22Rv1 (cell line): ENCODE results near the gene CMIP.

ENCODE experiments used
- H3K27ac ChIP-seq: fragments of 450-650 bp; 2 replicates; pipeline ENCODE4 v1.5.1; 2017
- ZFX ChIP-seq: fragments of 450-650 bp; IDR thresholded peaks from 2 replicates; pipeline ENCODE4 v1.6.1; 2017; ENCODE audit warnings: antibody characterized with exemption, borderline replicate concordance
- TF ChIP-seq, protein P1 (sequence below): fragments of 450-650 bp; IDR thresholded peaks from 2 replicates; pipeline ENCODE4 v1.5.1; 2017; ENCODE audit warnings: mild to moderate bottlenecking

Gene CMIP

DNA sequence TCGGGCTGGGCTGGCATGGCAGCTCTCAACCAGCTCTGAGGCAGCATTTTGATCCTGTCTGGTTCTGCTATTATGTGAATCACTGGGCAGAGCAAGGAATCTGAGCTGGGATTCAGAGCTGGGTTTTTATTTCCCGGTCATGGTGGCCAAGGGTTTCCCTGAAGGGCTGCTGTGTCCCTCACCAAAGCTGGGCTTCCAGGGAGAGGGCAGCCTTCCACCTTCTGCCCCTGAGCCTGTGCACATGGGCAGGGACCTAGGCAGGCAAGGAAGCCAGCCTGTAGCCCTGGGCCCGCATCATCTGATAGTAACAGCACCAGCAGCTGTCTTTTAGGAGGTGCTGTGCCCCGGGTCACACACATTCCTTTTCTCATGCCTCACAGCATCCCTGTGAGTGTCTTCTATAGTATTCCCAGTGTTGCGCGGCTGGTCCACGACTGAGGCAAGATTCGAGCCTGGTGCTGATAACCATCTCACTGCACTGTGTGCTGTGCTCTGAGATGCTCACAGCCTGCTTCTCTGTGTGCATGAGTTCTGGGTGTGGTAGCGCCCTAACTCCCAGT is 249.2 kb downstream of the CMIP start:
- H3K27ac ChIP-seq, result no peak overlapping the region
- TF ChIP-seq, protein P1, sequence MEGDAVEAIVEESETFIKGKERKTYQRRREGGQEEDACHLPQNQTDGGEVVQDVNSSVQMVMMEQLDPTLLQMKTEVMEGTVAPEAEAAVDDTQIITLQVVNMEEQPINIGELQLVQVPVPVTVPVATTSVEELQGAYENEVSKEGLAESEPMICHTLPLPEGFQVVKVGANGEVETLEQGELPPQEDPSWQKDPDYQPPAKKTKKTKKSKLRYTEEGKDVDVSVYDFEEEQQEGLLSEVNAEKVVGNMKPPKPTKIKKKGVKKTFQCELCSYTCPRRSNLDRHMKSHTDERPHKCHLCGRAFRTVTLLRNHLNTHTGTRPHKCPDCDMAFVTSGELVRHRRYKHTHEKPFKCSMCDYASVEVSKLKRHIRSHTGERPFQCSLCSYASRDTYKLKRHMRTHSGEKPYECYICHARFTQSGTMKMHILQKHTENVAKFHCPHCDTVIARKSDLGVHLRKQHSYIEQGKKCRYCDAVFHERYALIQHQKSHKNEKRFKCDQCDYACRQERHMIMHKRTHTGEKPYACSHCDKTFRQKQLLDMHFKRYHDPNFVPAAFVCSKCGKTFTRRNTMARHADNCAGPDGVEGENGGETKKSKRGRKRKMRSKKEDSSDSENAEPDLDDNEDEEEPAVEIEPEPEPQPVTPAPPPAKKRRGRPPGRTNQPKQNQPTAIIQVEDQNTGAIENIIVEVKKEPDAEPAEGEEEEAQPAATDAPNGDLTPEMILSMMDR, result no peak
- TF ChIP-seq ZFX, result no peak

DNA sequence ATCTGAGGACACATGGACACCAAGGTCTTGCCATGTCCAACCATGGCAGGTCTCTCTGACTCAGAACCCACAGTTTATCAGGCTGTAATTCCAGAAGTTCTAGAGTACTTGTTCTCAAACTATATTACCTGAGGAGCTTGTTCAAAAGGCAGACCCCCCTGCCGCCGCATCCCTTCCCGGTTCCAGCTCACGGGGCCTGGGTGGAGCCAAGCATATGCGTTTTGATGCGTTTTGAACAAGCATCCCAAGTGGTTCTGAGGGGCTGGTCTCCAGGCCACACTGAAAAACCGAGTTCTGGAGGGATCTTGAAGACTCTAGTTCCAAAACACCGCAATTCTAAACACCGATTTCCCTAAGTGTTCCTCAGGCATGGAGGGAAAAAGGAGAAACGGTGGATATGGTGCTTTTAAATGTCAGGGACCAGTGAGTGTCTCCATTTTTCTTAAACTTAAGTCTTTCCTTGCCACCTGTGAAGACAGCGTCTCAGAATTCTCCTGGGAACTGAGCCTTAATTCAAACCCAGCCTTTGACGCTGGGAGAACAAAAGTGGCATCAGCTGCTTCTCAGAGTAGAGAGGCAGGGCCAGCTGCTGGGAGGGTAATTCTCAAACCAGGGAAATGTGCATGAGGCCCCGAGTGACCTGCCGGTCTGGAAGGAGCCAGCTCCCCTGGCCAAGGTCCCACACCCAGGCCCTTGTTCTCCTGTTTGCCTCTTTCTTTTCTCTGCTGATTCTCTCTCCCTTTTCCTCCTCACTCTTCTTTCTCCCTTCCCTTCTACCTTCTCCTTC is 250.1 kb downstream of the CMIP start:
- no peak overlapping the region for H3K27ac ChIP-seq
- TF ChIP-seq, protein P1, result no peak
- no peak for TF ChIP-seq ZFX

DNA sequence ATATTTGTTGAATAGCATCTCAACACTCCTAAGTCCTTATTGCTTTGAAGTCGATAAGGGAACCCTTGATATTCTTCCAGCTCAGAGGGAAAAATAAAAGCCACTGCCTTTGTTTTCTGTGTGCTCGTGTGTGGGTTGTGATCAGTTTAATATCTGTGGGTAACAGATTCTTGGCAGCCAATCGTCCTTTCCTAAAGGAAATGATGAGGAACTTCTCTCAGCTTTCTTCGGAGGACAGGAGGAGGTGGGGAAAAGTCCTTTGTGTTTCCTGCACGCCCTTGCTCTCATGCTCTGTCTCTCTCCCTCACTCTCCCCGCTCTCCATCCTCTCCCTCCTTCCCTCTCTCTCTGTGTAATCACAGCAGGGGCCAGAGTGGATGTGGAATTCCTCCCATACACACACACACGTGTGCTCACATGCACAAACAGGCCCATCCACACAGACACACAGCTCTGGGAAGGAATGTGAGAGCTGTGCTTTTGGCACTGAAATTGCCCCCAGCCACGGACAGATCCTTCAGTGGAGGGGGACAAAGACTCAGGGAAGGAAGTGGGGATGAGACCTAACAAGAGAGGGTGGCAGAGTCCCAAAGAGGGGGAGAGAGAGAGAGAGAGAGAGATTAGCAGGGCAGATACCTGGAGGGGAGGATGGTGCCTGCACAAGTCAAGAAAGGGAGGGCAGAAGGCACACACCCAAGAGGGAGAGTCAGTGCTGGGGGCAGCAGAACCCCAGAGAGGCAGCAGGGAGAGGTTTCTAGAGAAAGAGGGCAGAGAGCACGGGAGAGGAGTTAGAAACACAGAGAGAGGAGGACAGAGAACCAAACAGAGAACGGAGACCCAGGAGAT is 250.9 kb downstream of the CMIP start:
- no peak overlapping the region for H3K27ac ChIP-seq
- no peak for TF ChIP-seq ZFX
- TF ChIP-seq, protein P1, result no peak

DNA sequence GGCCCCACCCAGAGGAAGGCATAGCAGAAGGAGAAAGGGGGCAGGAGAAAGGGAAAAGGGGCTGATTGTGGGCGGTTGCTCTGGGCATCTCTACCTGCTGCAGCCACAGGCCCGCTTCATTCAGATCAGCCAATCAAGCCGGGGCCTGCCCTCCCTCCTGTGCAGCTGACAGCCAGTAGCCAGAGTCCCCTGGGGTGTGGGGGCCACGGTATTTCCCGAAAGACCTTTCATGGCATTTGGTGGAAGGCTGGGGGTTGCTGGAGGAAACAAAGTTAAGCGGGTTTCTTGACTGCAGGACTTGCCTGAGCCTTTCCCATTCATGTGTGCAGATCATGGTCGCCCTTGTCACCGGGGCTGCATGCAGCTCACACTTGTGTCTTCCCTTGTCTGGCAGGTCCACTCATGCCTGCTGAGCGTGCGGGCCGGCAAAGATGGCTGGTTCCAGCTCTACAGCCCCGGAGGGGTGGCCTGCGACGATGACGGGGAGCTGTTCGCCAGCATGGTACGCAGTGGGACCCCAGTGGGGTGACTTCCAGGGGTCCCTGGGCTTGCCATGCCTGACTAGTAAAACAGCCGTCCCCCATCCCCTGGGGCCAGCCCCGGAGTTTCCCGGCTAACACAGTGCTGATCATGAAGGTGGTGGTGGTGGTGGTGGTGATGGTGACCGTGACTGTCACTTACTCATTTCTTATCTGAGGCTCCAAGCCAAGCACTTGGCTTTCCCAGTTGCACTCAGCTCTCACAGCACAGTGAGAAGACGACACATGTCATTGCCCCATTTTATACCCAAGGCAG is 251.8 kb downstream of the CMIP start:
- no peak overlapping the region for H3K27ac ChIP-seq
- TF ChIP-seq ZFX, result no peak
- TF ChIP-seq, protein P1, result no peak

DNA sequence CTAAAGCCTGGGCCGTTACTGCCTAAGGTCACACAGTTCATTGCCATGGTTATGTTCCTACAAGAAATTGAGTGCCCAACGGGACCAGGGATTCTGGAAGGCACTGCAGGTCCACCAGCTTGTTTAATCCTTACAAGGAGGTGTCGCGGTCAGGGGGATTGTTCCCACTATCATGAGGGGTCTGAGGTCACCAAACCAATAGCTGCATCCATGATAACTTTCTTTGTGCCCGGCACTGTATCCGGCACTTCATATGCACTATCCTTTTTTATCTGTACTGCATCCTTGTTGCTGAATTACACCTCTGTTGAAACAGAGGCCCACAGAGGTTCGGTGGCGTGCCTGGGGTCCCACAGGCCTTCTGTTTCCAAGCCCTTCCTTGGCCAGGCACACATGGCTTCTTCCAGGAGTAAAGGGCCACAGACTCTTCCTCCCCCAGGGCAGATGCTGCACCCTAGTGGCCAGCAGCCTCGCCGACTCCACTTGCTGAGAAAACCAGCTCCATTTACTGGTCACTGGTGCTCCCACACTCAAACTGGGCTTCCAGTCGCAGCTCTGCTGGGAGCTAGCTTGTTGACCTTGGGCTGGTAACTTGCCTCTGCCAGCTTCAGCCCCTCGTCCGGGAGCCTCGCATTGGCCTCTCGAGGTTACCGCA is 252.5 kb downstream of the CMIP start:
- TF ChIP-seq, protein P1, result peak; percentile 81
- TF ChIP-seq ZFX, result no peak
- no peak overlapping the region for H3K27ac ChIP-seq

DNA sequence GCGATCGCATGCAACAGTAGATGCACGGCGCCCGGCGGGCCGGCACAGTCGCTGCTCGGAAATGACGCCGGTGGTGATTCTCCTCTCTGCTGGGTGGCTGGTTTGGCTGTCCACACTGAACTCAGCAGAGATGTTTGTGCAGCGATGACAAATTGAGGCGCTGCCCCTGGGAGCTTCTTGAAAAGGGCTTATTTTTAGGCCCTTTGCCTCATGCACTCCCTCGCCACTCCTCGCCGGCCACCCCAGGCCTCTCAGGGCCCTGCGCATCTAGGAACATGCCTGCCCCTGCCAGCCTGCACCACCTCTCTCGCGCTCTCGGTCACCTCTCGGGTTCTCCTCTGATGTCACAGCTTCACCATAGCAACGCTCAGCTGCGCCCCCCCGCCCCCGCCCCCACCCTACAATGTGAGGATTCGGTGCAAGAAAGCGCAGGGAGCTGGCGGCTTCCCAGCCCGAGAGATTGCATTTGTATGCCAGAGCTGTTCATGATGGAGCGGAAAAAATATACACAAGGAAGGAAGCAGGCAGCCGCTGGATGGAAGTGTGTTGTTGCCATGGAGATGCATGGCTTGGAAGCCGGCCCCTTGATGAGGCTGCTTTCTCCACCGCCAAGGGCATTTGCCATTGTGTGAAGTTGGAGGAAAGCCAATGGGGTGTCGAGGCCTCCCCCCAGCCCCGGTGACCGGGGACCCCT is 253.2 kb downstream of the CMIP start:
- H3K27ac ChIP-seq, result no peak overlapping the region

More for the DNA sequence above, 253.2 kb downstream of the CMIP start:
- no peak for TF ChIP-seq ZFX
- TF ChIP-seq, protein P1, result no peak; the same call in 1 of the 2 replicates
